Left ventricle myocardium inferior (tissue), 1 donor: ENCODE data around the gene NECAB2. TPM values are rescaled to one million over a fixed set of nuclear protein-coding genes. Genes with fewer than 3 reads are reported as not detected.

ENCODE experiments used
- DNase-seq: peaks from one replicate; pipeline ENCODE4 v3.0.0-alpha.2; 2020
- H3K27ac ChIP-seq: fragments of 200-600 bp; replicated peaks from 2 replicates; pipeline ENCODE4 v1.8.0; 2021
- H3K27me3 ChIP-seq: fragments of 200-600 bp; 2 replicates; pipeline ENCODE4 v1.8.0; 2021; ENCODE audit warnings: low read depth
- H3K36me3 ChIP-seq: fragments of 200-600 bp; 2 replicates; pipeline ENCODE4 v1.8.0; 2021
- H3K4me1 ChIP-seq: fragments of 200-600 bp; 2 replicates; pipeline ENCODE4 v1.8.0; 2021
- H3K4me3 ChIP-seq: fragments of 200-600 bp; 2 replicates; pipeline ENCODE4 v1.8.0; 2021; ENCODE audit warnings: mild to moderate bottlenecking, moderate library complexity
- H3K9me3 ChIP-seq: fragments of 200-600 bp; replicated peaks from 2 replicates; pipeline ENCODE4 v1.8.0; 2021
- intact Hi-C: fragments of 100-400 bp; cut with micrococcal nuclease; formaldehyde crosslinking; loops from one replicate; pipeline ENCODE4 v1.11.0; 2022
- total RNA-seq: library from RNA; stranded (reverse); fragmentation: NEBNext Ultra II Directional; extraction: Animal tissue kit (Norgen Biotek cat#: 25700); gene quantifications from one replicate; pipeline ENCODE4 v1.2.1, GENCODE V29; 2021
- TF ChIP-seq, protein P1 (sequence below): fragments of 200-600 bp; IDR thresholded peaks from 2 replicates; pipeline ENCODE4 v1.8.0; 2021; ENCODE audit warnings: antibody characterized with exemption, mild to moderate bottlenecking, borderline replicate concordance
- donor health status: DM: no; HTN: yes; CAD: no; lungs with severe emphysema.

NECAB2 gene
- total RNA-seq, 1 donor from 2014 or later = 0.69 TPM

DNA sequence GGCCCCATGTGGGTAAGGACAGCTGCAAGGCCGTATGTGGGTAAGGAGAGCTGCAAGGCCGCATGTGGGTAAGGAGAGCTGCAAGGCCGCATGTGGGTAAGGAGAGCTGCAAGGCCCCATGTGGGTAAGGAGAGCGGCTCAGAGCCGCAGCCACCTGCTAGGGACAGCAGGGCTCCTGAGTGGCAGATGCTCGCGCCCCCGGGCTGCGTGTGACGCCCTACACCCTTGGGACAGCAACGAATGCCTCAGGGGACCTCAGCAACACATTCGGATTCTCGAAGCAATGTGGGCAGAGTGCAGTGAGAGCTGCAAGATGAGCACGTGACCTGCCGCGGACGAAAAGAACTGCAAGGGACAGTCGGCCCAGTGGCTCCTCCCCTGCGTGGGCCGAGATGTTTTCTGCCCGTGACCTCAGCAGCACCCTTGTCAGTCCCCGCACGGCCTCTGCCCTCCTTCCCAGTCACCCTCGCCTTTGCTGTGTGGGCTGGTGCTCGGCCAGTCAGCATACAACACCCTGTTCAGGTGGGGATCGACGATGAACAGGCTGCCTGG, 84.1 kb downstream of the NECAB2 start:
- intact Hi-C loops = no loop called here
- DNase-seq = no peak
- no peaks in the 10 kb centered on the region for H3K27me3 ChIP-seq
- H3K36me3 ChIP-seq = peaks cover 60% of the 10 kb centered on the region
- H3K4me1 ChIP-seq = peaks cover 36% of the 10 kb centered on the region
- peak overlapping the region; percentile 33 for H3K27ac ChIP-seq
- TF ChIP-seq, protein P1, sequence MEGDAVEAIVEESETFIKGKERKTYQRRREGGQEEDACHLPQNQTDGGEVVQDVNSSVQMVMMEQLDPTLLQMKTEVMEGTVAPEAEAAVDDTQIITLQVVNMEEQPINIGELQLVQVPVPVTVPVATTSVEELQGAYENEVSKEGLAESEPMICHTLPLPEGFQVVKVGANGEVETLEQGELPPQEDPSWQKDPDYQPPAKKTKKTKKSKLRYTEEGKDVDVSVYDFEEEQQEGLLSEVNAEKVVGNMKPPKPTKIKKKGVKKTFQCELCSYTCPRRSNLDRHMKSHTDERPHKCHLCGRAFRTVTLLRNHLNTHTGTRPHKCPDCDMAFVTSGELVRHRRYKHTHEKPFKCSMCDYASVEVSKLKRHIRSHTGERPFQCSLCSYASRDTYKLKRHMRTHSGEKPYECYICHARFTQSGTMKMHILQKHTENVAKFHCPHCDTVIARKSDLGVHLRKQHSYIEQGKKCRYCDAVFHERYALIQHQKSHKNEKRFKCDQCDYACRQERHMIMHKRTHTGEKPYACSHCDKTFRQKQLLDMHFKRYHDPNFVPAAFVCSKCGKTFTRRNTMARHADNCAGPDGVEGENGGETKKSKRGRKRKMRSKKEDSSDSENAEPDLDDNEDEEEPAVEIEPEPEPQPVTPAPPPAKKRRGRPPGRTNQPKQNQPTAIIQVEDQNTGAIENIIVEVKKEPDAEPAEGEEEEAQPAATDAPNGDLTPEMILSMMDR = no peak
- no peaks in the 10 kb centered on the region for H3K9me3 ChIP-seq
- H3K4me3 ChIP-seq = no peak overlapping the region

Other genes starting within 250 kb of the NECAB2 start
- gene HSBP1, start 160.3 kb upstream of the NECAB2 start, total RNA-seq = 175 TPM
- 50.4 TPM for gene MLYCD, start 69.1 kb upstream of the NECAB2 start, total RNA-seq
- gene OSGIN1, start 15.0 kb upstream of the NECAB2 start, total RNA-seq = 12.5 TPM
- gene SLC38A8, start 74.6 kb downstream of the NECAB2 start, total RNA-seq = not detected
- 72.5 TPM for gene MBTPS1, start 148.7 kb downstream of the NECAB2 start, total RNA-seq
- 23.8 TPM for gene HSDL1, start 176.9 kb downstream of the NECAB2 start, total RNA-seq
- gene DNAAF1, start 177.1 kb downstream of the NECAB2 start, total RNA-seq = 0.14 TPM
- gene TAF1C, start 218.8 kb downstream of the NECAB2 start, total RNA-seq = 29.0 TPM
- 0.52 TPM for gene ADAD2, start 222.9 kb downstream of the NECAB2 start, total RNA-seq